ENCODE results near the gene ZNF776. TPM values are rescaled to one million over a fixed set of nuclear protein-coding genes. Genes with fewer than 3 reads are reported as not detected.
A peak's percentile ranks its signal among the peaks of the same experiment; 100 is the strongest.
"Not testable (repeated sequence)": the region's sequence is repeated elsewhere in the genome, so short reads cannot be mapped to it uniquely, and the experiment has no call there.

The ZNF776 gene
- total RNA-seq (2014; rRNA removed; shearing (Covaris generic)): 10.1 and 21.9 TPM in 2 replicates

DNA sequence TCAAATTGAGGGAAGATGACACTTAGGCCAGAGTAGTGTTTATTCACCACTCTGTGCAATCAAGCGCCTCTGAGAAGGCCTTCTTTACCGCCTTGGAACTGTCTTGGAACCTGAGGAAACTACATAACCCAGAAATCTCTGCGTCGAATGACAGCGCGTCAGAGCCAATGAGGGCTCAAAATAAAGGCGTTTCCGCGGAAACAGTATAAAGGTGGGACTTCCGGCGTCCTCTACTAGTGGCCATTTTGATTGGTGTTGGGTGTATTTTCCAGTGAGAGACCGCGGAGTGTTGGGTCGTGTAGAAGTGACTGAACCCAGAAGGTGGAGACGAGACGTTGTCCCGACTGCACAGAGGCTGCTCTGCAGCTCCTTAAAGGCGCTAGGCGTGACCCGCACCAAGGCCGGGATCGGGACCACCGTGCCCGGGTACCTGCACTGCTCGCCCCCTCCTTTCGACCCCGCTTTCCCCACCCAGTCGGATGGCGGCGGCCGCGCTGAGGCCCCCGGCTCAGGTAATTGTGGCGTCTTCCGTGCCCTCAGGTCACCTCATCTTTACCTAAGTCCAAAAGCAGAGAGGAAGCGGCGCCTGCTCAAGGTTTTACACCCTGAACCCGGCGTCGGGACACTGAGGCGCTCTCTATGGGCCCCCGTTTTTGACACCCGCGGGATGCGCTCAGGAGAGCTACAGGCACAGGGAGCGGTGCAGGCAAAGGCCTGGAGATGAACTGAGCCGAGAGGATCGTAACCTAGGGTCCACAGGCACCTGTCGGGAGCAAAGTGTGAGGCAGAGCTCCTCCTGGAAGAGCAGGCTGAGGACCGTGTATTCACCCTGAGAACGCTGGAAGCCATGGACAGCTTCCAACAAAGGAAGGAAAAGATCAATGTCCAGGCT lies at the start of gene ZNF776:
Gene ZNF776 (plus strand): TSS at position 236 of the 892 bp plus-strand sequence. CDS start 244 bp downstream, at position 480.
- DNase-seq (ENCODE audit: low read depth): peak; percentile 94

DNA sequence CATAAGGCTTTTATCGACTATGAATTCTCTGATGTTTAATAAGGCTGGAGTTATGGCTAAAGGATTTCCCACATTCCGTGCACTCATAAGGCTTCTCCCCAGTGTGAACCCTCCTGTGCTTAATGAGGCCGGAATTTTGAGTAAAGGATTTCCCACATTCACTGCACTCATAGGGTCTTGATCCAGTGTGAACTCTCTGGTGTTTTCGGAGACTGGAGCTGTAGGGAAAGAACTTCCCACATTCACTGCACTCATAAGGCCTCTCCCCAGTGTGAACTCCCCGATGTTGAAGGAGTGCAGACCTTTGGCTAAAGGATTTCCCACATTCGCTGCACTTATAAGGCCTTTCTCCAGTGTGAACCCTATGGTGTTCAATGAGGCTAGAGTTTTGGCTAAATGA lies 45.0 kb upstream of the ZNF776 start:
- DNase-seq (ENCODE audit: low read depth): no peak

DNA sequence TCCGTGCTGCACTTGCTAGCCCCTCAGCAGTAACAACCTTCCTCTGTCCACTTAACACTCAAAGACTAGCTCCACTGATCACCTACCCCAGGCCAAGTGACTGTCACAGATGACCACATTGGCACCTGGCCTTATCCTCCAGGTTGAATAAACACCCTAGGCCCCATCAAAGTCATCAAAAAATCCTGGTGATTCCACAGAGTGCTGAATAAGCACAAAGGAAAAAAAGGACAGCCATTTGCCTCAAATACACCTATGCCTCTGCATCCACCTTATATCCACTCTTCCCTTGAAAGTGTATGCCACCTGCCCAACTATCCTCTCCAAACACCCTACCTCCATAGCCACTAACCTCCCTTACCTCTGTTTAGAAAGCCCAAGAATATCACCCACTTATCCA lies 40.3 kb upstream of the ZNF776 start:
- DNase-seq (ENCODE audit: low read depth): no peak

DNA sequence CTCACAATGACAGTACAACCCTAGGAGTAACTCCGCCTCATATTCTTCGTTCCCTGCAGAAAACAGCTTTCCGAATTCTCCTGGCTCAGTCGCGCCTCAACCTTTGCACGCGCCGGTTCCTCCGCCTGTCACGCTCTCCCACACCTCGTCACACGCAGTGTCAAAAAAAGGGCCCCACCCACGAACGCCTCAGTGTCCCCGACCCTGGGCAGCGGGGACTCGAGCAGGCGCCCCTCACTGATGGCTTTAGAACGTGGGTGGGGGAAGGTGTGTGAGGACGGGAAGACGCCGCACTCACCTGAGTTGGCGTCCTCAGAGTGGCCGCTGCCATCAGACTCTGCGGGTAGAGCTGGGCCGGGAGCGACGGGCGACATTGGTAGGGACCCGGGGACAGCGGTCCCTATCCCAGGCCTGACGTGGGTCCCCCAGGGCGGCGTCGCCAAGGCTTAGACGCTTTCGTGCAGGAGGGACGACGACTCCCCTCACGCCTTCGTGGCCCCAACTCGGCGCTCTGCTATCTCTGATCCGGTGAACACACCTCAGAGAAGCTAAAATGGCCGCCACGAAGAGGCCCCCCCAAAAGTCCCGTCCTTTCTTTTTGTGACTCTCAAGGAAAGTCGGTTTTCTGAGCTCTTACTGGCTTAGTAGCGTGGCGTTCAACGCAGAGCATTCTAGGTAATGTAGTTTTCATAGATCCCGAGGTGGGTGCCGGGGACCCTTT lies 37.8 kb upstream of the ZNF776 start, which contains the start of gene ZNF154:
Gene ZNF154 (minus strand): TSS at position 564 of the 721 bp plus-strand sequence. CDS start 233 bp downstream, at position 331.
- no peak for DNase-seq (ENCODE audit: low read depth)

DNA sequence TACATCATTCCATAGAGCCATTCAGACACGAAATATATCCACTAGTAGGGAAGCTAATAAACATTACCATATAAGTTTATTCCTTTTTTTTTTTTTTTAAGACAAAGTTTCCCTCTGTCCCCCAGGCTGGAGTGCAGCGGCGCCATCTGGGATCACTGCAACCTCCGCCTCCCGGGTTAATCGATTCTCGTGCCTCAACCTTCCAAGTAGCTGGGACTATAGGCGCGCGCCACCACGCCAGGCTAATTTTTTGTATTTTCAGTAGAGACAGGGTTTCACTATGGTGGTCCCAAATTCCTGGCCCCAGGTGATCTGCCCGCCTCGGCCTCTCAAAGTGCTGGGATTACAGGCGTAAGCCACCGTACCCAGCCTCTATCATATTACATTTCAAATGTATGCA lies 37.0 kb upstream of the ZNF776 start:
- no peak for DNase-seq (ENCODE audit: low read depth)

DNA sequence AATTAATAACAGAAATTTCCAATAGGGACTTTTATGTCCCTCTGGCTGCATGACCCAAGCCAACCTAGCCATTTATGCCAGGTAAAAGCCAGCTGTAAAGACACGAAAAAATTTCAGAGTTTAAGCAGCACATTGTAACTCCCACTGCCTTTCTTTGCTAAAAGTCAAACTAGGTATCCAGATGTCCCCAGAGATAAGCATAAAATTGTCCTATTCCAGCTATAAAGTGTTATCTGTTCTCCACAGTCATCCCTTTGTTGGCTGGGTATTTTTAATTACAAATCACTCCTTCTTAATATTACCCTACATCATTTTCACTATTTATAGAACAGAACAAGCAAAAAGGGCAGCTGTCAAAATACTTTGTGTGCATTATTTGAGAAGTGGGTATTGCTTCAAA lies 34.4 kb upstream of the ZNF776 start:
- DNase-seq (ENCODE audit: low read depth): no peak

DNA sequence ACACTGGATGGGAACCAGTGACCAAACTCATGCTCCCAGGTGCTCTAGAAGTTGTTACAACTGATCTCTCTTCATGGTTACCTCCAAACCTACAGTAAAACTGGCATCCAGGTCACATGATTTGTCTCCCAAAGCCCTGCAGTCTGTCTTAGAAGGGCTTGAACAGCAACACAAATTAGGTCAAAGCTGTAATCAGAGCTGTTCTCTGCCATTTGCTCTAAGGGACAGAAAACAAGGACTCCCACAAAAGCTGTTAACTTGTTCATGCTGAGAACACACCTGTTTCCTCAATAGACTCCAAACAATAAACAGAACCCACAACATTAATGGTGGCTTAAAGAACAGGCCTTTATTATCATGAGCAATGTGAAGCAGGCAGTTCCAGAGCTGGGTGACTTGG lies 27.2 kb upstream of the ZNF776 start:
- no peak for DNase-seq (ENCODE audit: low read depth)

DNA sequence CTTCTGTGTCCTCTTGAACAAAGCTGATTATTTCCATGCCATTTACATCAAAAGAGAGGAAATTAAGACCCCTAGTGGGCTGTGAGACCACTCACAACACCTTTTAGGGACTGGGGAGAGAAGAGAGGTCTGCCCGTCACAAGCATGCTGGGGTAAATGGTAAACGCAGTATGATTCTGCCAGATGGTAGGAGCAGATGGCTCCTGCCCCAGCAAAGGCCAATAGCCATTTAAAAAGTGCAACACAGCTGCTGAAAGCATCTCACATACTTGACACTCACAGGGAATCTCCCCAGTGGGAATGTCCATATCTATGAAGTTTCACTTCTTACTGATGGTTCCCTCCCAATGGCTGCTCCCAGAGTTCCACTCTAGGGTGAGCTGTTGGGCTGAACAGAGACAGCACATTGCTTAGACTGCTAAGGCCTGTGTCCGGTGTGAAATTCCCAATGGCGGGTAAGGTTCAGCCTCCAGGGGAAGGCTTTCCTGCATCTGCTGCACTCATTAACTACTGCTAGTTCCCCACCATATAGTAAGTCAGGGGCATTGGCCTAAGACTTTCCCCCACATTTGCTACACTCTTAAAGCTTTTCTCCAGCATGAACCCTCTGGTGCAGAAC lies 26.6 kb upstream of the ZNF776 start:
- DNase-seq (ENCODE audit: low read depth): no peak

DNA sequence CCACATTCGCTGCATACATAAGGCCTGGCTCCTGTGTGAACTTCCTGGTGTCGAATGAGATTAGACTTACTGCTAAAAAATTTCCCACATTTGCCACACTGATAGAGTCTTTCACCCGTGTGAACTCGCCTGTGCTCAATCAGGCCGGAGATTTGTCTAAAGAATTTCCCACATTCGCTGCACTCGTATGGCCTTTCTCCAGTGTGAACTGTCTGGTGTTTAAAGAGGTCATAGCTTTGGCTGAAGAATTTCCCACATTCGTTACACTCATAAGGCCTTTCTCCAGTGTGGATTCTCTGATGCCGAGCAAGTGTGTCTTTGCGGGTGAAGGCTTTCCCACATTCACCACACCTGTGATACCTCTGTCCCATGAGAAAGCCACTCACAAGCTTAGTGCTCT lies 25.7 kb upstream of the ZNF776 start:
- DNase-seq (ENCODE audit: low read depth): peak; percentile 10

DNA sequence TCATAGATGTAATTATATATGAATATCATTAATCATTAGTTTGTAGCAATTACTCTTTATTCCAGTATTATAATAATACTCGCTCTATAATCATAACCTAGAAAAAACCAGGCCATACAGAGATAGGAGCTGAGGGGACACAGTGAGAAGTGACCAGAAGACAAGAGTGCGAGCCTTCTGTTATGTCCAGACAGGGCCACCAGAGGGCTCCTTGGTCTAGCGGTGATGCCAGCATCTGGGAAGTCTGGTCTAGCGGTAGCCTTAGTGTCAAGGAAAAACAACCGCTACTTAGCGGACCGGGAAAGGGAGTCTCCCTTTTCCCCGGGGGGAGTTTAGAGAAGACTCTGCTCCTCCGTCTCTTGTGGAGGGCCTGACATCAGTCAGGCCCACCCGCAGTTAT lies 8.3 kb upstream of the ZNF776 start:
- DNase-seq (ENCODE audit: low read depth): peak; percentile 35

DNA sequence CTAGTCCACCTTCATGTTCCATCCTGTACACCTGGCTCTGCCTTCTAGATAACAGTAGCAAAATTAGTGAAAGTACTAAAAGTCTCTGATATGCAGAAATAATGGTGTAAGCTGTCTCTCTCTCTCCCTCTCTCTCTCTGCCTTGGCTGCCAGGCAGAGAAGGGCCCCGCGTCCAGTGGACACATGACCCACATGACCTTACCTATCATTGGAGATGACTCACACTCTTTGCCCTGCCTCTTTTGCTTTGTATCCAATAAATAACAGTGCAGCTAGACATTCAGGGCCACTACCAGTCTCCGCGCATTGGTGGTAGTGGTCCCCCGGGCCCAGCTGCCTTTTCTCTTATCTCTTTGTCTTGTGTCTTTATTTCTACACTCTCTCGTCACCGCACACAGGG lies 7.8 kb upstream of the ZNF776 start:
- not testable (repeated sequence) for DNase-seq (ENCODE audit: low read depth)

DNA sequence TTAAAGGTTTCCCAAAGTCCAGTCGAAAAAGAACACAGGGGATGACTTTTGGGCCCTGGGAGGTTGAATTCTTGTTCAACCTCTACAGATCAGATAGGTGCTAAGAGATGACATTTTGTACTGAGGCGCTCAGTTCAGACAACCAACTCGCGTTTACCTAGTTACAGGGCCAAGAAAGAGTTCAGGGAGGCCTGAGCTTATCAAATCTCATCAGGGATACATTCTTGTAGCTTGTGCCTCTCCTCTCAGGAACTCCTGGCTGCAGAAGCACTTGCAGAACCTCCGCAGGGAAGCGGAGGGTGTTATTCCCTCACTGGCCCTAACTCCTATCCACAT lies 825 bp downstream of the ZNF776 start:
- DNase-seq (ENCODE audit: low read depth): no peak

DNA sequence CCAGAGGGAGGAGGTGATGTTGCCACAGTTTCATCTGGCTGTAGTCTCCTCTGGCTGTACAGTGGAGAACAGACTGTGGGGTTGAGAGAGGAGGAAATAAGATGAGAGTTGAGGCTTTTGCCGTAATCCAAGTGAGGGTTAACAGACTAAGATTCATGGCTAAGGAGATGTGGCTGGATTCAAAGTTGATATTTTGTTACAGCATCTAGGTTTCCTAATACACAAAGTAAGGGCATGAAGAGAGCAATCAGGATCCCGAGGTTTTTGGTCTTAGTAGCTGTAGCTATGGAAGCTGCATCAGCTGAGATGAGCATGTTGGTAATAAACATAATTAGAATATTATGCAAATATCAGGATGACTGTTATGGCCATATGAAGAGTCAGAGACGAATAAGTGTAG lies 1.4 kb downstream of the ZNF776 start:
- no peak for DNase-seq (ENCODE audit: low read depth)

DNA sequence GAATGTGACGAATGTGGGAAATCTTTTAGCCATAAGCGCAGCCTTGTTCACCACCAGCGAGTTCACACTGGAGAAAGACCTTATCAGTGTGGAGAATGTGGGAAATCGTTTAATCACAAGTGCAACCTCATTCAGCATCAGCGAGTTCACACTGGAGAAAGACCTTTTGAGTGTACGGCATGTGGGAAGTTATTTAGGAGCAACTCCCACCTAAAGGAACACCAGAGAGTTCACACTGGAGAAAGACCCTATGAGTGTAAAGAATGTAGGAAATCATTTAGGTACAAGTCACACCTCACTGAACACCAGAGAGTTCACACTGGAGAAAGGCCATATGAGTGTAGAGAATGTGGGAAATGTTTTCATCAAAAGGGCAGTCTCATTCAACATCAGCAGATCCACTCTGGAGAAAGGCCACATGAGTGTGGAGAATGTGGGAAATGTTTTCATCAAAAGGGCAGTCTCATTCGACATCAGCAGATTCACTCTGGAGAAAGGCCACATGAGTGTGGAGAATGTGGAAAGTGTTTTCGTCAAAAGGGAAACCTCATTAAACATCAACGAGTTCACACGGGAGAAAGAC lies 7.6 kb downstream of the ZNF776 start:
- no peak for DNase-seq (ENCODE audit: low read depth)

DNA sequence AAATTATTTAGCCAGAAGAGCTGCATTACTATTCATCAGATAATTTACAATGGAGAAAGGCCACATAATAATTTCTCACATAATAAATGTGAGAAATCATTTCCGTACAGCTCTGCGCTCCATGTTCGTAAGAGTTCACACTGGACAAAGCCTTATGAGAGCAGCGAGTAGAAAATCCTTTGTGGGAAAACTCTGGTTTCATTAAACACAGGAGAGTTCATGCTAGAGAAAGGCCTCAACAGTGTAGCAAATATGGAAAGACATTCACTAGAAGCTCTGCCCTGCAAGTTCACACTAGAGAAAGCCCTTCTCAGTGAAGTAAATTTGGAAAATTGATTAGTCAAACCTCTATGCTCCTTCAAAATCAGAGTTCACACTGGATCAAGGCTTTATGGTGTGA lies 8.4 kb downstream of the ZNF776 start:
- no peak for DNase-seq (ENCODE audit: low read depth)

DNA sequence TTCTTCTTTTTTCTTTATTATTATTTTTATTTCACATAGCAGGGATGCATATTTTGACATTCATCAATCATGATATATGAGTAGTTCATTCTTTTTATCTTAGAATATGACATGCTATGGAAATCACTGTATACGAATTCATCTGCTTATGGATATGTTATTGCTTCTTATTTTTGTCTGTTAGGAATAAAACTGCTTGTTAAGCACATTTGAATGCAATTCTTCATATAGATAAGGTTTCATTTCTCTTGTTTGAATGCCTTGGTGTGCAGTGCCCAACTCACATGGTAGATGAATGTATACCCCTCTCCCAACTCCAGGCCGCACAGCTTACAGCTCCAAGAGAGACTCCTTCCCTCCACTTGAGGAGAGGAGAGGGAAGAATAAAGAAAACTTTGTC lies 11.3 kb downstream of the ZNF776 start:
- no peak for DNase-seq (ENCODE audit: low read depth)

DNA sequence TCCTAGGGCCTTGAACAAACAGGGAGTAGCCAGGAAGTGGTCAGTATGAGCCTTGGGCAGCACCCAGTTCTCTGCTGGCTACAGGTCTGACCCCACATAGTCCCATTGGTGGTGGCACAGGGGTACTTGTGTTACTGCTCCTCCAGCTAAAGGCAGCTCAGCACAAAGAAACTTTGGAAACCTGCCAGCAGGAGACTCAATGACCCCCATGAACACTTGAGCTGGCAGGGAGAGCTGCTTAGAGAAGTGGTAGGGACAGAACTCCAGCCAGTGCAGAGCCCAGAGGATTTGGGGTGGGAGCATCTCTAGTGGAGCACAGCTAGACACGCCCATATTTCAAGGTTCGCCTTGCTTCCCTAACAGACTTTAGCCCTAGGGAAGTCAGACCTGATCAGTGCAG lies 12.5 kb downstream of the ZNF776 start:
- no peak for DNase-seq (ENCODE audit: low read depth)

DNA sequence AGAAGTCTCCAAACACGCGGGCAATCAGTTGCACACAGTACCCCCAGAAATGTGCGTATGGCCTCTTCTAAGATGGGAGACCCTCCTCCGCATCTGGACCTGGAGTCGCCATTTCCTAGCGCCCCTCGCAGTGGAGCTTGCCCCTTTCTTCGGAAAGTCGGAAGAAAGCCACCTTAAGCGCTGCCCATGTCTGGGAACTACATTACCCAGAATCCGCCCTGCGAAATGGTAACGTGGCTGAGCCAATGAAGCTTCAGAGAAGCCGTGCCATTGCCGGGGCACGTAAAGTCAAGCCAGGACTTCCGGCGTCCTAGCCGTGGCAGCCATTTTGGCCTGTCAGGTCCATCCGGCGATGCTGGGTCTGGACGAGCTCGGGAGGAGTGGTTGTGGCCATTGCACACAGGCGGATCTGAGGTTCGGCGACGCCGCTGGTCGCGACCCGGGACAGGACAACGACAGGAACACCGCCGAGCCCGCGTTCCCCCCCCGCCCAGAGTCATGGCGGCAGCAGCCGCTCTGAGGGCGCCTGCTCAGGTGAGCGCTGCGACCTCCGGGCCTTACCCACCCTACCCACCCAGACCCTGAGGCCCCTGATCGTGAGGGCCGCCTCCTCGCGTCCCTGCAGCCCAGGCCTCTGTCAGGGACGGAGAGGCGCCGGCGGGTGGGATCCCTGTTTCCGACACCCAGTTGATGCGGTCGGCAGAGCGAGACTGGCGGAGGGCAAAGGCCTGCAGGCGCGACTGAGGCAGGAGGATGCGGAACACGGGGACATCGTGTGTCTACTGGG lies 22.9 kb downstream of the ZNF776 start, which contains the start of gene ZNF586:
Gene ZNF586 (plus strand): TSS at position 332 of the 787 bp plus-strand sequence. CDS start 167 bp downstream, at position 499.
- DNase-seq (ENCODE audit: low read depth): peak; percentile 94

DNA sequence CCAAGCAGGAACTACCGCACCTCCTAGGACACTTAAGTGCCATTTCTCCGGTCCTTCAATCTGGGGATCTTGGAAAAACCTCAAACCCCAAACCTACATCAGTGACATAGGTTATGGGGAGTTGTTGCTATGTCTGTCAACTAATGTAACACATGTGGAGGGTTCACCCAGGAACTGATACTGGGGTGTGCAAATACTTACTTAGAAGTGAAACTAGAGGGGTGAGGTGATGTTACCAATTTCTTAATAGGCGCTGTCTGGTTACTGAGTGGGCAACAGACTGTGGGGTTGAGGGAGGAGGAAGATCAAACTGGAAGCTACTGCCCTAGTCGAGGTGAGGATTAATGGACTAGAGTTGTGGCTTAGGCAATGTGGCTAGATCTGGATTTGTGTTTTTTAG lies 24.8 kb downstream of the ZNF776 start:
- DNase-seq (ENCODE audit: low read depth): no peak

DNA sequence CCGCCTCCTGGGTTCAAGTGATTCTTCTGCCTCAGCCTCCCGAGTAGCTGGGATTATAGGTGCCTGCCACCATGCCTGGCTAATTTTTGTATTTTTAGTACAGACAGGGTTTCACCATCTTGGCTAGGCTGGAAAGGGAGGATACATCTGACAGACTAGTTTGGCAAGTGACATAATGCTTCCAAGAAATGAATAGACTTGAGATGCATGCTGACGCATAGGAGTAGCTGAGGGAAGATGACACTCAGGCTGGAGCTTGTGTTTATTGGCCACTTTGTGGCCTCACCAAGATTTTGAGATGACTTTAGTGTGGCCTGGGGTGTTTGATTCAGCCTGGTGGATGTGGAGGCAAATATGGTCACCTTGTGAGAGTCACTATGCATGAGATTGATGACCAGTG lies 26.9 kb downstream of the ZNF776 start:
- DNase-seq (ENCODE audit: low read depth): no peak

DNA sequence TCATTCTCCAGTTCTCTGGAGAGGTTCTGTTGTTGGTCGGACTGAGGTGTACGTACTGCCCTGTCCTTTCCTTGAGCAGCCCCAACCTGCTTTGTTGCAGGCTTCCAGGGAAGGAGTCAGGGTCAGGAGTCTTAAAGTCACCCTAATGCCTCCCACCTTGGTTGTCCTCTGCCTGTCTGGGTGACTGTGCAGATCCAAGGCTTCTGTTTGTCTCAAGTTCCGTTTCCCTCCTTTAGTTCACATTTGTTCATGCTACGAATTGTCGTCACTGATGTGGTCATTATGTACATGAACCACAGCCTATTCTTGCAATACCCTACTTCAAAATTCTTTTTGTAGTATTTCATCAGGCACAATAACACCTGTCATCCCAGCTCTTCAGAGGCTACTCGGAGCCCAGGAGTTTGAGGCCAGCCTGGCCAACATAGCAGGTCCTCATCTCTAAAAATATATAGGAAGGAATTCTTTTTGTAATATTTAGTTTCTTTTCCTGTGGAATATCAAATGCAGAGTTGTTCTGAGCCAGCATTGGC lies 30.2 kb downstream of the ZNF776 start:
- no peak for DNase-seq (ENCODE audit: low read depth)
